ENCODE results near the gene KASH5.
A peak's percentile ranks its signal among the peaks of the same experiment; 100 is the strongest.

The KASH5 gene

DNA sequence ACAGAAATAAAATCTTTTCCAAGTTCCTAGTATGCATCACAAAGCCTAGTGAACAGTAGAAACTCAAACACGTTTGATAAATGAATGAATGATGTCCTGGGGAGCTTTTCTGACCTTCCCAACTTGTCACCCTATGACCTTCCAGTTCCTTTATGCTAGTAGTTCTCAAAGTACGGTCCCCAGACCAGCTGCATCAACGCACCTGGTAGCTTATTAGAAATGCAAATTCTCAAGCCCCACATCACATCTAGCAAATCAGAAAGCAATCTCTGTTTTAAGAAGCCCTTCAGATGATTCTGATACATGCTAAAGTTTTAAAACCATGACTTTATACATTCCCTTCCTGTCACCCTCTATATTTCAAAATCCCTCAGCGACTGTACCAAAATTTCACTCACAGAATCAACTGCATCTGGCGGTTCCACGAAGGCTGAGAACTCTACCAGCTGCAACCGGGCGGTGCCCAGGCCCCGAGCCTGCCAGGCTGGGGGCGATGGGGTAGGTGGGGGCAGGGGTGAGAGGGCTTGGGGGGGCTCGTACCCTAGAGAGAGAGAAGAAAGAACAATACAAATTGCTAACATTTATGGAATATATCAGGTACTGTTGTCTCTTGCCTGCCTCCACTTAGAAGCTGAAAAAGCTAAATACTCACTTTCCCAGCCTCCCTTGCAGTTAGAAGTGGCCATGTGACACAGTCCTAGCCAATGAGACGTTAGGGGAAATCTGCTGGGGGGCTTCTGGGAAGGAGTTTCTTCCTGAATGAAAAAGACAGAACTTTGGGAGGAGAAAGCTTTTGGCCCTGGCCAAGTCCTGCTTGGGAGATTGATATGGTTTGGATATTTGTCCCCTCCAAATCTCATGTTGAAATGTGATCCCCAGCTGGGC lies 39.5 kb upstream of the KASH5 start:
- Histone ChIP-seq H3K4me3 (ENCODE audit: low read depth in 1 of 2, low read length in 2 of 2) (no peak overlapping the region), H3K9ac (ENCODE audit: low read length) (no peak overlapping the region), H3K36me3 (ENCODE audit: insufficient read depth, low read length) (peaks cover 51% of the 10 kb centered on the region), H3K9me3 (ENCODE audit: low read length) (no peaks in the 10 kb centered on the region), H3K4me1 (ENCODE audit: insufficient read depth, low read length) (no peaks in the 10 kb centered on the region), H3K27ac (ENCODE audit: low read depth, low read length) (no peak overlapping the region), H3K27me3 (ENCODE audit: control insufficient read depth in 1 of 2, insufficient read depth in 2 of 2, low read length in 2 of 2) (no peaks in the 10 kb centered on the region)

GRCh38 chr19:49349567-49349966 lies 38.5 kb upstream of the KASH5 start:
- Histone ChIP-seq H3K36me3 (ENCODE audit: insufficient read depth, low read length) (peaks cover 50% of the 10 kb centered on the region), H3K9ac (ENCODE audit: low read length) (no peak overlapping the region), H3K27ac (ENCODE audit: low read depth, low read length) (no peak overlapping the region), H3K4me1 (ENCODE audit: insufficient read depth, low read length) (no peaks in the 10 kb centered on the region), H3K27me3 (ENCODE audit: control insufficient read depth in 1 of 2, insufficient read depth in 2 of 2, low read length in 2 of 2) (no peaks in the 10 kb centered on the region), H3K4me3 (ENCODE audit: low read depth in 1 of 2, low read length in 2 of 2) (no peak overlapping the region), H3K9me3 (ENCODE audit: low read length) (no peaks in the 10 kb centered on the region)

GRCh38 chr19:49355909-49356353 lies 32.1 kb upstream of the KASH5 start:
- no peaks in the 10 kb centered on the region for H3K27me3 ChIP-seq (ENCODE audit: control insufficient read depth in 1 of 2, insufficient read depth in 2 of 2, low read length in 2 of 2)
- peaks cover 28% of the 10 kb centered on the region for H3K36me3 ChIP-seq (ENCODE audit: insufficient read depth, low read length)
- no peaks in the 10 kb centered on the region for H3K9me3 ChIP-seq (ENCODE audit: low read length)
- no peak overlapping the region for H3K4me3 ChIP-seq (ENCODE audit: low read depth in 1 of 2, low read length in 2 of 2)
- H3K4me1 ChIP-seq (ENCODE audit: insufficient read depth, low read length), result peaks cover 9% of the 10 kb centered on the region
- no peak overlapping the region for H3K27ac ChIP-seq (ENCODE audit: low read depth, low read length)
- H3K9ac ChIP-seq (ENCODE audit: low read length), result no peak overlapping the region

- Histone ChIP-seq H3K27ac (ENCODE audit: low read depth, low read length) (no peak overlapping the region), H3K27me3 (ENCODE audit: control insufficient read depth in 1 of 2, insufficient read depth in 2 of 2, low read length in 2 of 2) (no peaks in the 10 kb centered on the region), H3K9ac (ENCODE audit: low read length) (no peak overlapping the region), H3K36me3 (ENCODE audit: insufficient read depth, low read length) (peaks cover 28% of the 10 kb centered on the region), H3K4me1 (ENCODE audit: insufficient read depth, low read length) (peaks cover 10% of the 10 kb centered on the region), H3K4me3 (ENCODE audit: low read depth in 1 of 2, low read length in 2 of 2) (peak overlapping the region in 1 of 2 donors; percentile 25), H3K9me3 (ENCODE audit: low read length) (no peaks in the 10 kb centered on the region)
Measured at GRCh38 chr19:49356382-49356781, 31.7 kb upstream of the KASH5 start.

DNA sequence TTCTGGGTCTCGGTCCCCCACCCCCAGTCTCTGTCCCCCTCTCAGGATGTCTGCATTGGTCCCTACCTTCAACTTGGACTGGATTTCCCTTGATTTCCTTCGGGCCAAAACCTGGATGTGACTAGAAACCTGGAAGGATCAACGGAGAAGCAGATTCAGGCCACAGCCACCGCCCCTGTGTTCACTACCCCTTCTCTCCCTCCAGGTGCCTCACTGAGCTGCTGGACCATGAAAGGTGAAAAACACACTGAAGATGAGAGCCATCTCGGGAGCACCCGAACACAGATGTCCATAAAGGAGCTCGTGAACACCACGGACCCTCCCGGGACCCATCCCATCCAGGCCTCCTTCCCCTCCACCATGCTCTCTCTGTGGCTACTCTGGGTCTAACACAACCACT lies 30.9 kb upstream of the KASH5 start:
- Histone ChIP-seq H3K27ac (ENCODE audit: low read depth, low read length) (no peak overlapping the region), H3K4me3 (ENCODE audit: low read depth in 1 of 2, low read length in 2 of 2) (no peak overlapping the region), H3K27me3 (ENCODE audit: control insufficient read depth in 1 of 2, insufficient read depth in 2 of 2, low read length in 2 of 2) (no peaks in the 10 kb centered on the region), H3K36me3 (ENCODE audit: insufficient read depth, low read length) (peaks cover 28% of the 10 kb centered on the region), H3K4me1 (ENCODE audit: insufficient read depth, low read length) (peaks cover 10% of the 10 kb centered on the region), H3K9me3 (ENCODE audit: low read length) (no peaks in the 10 kb centered on the region), H3K9ac (ENCODE audit: low read length) (no peak overlapping the region)

GRCh38 chr19:49359851-49360820 lies 27.9 kb upstream of the KASH5 start:
- Histone ChIP-seq H3K27ac (ENCODE audit: low read depth, low read length) (no peak overlapping the region), H3K4me3 (ENCODE audit: low read depth in 1 of 2, low read length in 2 of 2) (peak overlapping the region in 1 of 2 donors; percentile 83), H3K9ac (ENCODE audit: low read length) (no peak overlapping the region), H3K4me1 (ENCODE audit: insufficient read depth, low read length) (peaks cover 18% of the 10 kb centered on the region), H3K36me3 (ENCODE audit: insufficient read depth, low read length) (peaks cover 17% of the 10 kb centered on the region), H3K27me3 (ENCODE audit: control insufficient read depth in 1 of 2, insufficient read depth in 2 of 2, low read length in 2 of 2) (no peaks in the 10 kb centered on the region), H3K9me3 (ENCODE audit: low read length) (no peaks in the 10 kb centered on the region)

DNA sequence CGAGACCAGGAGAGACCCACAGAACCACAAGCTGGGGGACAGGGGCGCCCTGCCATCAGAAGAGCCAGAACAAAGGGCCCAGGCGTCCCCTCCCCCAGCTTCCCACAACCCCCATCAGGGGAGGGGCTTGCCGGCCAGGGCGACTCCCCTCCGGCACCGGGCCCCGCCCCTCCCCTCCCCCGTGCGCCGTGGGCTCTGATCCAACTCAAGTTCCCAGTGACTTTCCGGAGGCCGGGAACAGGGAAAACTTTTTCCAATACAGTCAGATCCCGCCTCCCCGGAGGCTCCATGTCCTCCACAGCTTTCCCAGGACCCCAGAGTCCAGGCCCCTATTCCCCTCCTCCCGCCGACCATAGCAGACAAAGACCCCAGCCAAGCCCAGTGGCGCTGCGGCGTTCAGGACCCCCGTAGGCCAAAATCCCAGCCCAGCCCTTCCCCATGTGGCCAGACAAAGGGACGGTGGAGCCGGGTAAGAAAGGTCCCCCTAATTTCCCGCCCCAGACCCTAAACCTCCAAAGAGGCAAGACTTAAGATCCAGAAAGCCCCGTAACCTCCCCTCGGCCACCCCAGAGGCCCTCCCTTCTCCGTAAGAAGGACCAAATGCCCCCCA lies 26.5 kb upstream of the KASH5 start:
- Histone ChIP-seq H3K36me3 (ENCODE audit: insufficient read depth, low read length) (peaks cover 11% of the 10 kb centered on the region), H3K4me1 (ENCODE audit: insufficient read depth, low read length) (peaks cover 18% of the 10 kb centered on the region), H3K9me3 (ENCODE audit: low read length) (no peaks in the 10 kb centered on the region), H3K27ac (ENCODE audit: low read depth, low read length) (peak overlapping the region; percentile 98), H3K4me3 (ENCODE audit: low read depth in 1 of 2, low read length in 2 of 2) (peak overlapping the region; percentile 83 to 96), H3K9ac (ENCODE audit: low read length) (peak overlapping the region; percentile 86), H3K27me3 (ENCODE audit: control insufficient read depth in 1 of 2, insufficient read depth in 2 of 2, low read length in 2 of 2) (no peaks in the 10 kb centered on the region)

DNA sequence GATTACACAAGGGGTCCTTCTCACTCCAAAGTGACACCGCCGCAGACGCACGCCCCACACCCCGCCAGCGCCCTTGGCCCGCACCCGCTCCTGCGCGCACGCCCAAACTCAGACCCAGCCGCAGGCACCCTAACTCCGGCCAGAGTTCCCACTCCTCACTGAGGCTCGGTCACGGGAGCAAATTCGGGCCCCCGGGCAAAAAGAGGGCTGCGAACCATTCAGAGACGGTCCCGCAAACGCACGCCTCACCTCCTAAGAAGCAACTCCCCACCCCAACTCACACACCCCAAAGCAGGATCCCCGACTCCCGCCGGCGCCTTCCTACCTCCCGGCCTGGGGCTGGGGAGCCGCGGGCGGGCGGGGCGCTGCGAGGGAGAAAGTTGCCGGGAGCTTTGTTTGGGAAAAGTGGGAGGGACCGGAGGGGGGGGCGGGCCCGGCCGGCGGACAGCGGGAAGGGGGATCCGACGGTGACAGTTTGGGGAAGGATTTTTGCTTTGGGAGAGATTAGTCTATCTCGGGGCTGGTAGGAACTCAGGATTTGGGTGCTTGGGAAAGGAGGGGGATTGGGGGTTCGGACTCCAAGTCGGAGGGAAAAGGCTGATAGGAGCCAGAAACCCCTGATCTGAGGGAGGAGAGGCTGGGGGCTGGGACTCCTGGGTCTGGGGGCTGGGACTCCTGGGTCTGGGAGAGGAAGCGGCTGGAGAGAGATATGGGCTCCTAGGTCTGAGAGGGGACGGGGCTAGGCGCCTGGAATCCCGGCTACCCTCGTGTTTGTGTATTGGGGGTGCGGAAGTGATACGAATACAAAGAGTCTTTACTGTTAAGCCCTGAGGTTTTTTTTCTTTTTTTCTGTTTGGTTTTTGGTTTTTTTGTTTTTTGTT lies 25.8 kb upstream of the KASH5 start, which contains the start of gene TEAD2:
Gene TEAD2 (minus strand): TSS at position 369 of the 881 bp plus-strand sequence. CDS start 2,341 bp downstream, outside the sequence.
- peaks cover 18% of the 10 kb centered on the region for H3K4me1 ChIP-seq (ENCODE audit: insufficient read depth, low read length)
- H3K27ac ChIP-seq (ENCODE audit: low read depth, low read length), result peak within 1 kb of the TSS; percentile 98
- H3K36me3 ChIP-seq (ENCODE audit: insufficient read depth, low read length), result peaks cover 11% of the 10 kb centered on the region
- peak within 1 kb of the TSS; percentile 86 for H3K9ac ChIP-seq (ENCODE audit: low read length)
- H3K27me3 ChIP-seq (ENCODE audit: control insufficient read depth in 1 of 2, insufficient read depth in 2 of 2, low read length in 2 of 2), result no peaks in the 10 kb centered on the region
- H3K4me3 ChIP-seq (ENCODE audit: low read depth in 1 of 2, low read length in 2 of 2), result peak within 1 kb of the TSS; percentile 83 to 96
- H3K9me3 ChIP-seq (ENCODE audit: low read length), result no peaks in the 10 kb centered on the region

- H3K4me3 ChIP-seq (ENCODE audit: low read depth in 1 of 2, low read length in 2 of 2), result peak overlapping the region; percentile 11 to 83
- peaks cover 18% of the 10 kb centered on the region for H3K4me1 ChIP-seq (ENCODE audit: insufficient read depth, low read length)
- peak overlapping the region; percentile 66 for H3K9ac ChIP-seq (ENCODE audit: low read length)
- no peaks in the 10 kb centered on the region for H3K9me3 ChIP-seq (ENCODE audit: low read length)
- peak overlapping the region; percentile 98 for H3K27ac ChIP-seq (ENCODE audit: low read depth, low read length)
- no peaks in the 10 kb centered on the region for H3K27me3 ChIP-seq (ENCODE audit: control insufficient read depth in 1 of 2, insufficient read depth in 2 of 2, low read length in 2 of 2)
- peaks cover 7% of the 10 kb centered on the region for H3K36me3 ChIP-seq (ENCODE audit: insufficient read depth, low read length)
Measured at GRCh38 chr19:49362929-49363267, 25.2 kb upstream of the KASH5 start.

- H3K4me3 ChIP-seq (ENCODE audit: low read depth in 1 of 2, low read length in 2 of 2), result peak within 1 kb of the TSS; percentile 11 to 83
- peaks cover 7% of the 10 kb centered on the region for H3K36me3 ChIP-seq (ENCODE audit: insufficient read depth, low read length)
- no peaks in the 10 kb centered on the region for H3K27me3 ChIP-seq (ENCODE audit: control insufficient read depth in 1 of 2, insufficient read depth in 2 of 2, low read length in 2 of 2)
- H3K4me1 ChIP-seq (ENCODE audit: insufficient read depth, low read length), result peaks cover 18% of the 10 kb centered on the region
- no peaks in the 10 kb centered on the region for H3K9me3 ChIP-seq (ENCODE audit: low read length)
- peak within 1 kb of the TSS; percentile 98 for H3K27ac ChIP-seq (ENCODE audit: low read depth, low read length)
- peak within 1 kb of the TSS; percentile 66 for H3K9ac ChIP-seq (ENCODE audit: low read length)
Measured at GRCh38 chr19:49363268-49364082, 24.6 kb upstream of the KASH5 start, which contains the start of gene DKKL1. TSS of gene DKKL1 (plus strand) at chr19:49363877. CDS start at chr19:49363999, 122 bp downstream.
